K562 (cell line): Measurements from ENCODE around the gene GATA6. TPM values are rescaled to one million over a fixed set of nuclear protein-coding genes. Genes with fewer than 3 reads are reported as not detected.
A peak's percentile ranks its signal among the peaks of the same experiment; 100 is the strongest.

Source experiments
- CBX2 ChIP-seq: fragments of 200-600 bp; sonication (generic); IDR thresholded peaks from one replicate; pipeline ENCODE4 v1.6.1; 2012; ENCODE audit warnings: mild to moderate bottlenecking, low read length, inconsistent platforms; ENCODE audit not compliant: insufficient read depth, poor library complexity, severe bottlenecking
- E2F1 ChIP-seq: sonication (generic); formaldehyde crosslinking; IDR thresholded peaks from 2 replicates; pipeline ENCODE4 v1.8.1; 2023; ENCODE audit warnings: mild to moderate bottlenecking, missing genetic modification reagents, moderate library complexity
- NFXL1 ChIP-seq: fragments of 450-650 bp; formaldehyde crosslinking; IDR thresholded peaks from 2 replicates; pipeline ENCODE4 v1.4.0; 2021; ENCODE audit warnings: mild to moderate bottlenecking
- PCBP1 ChIP-seq: fragments of 200-400 bp; formaldehyde crosslinking; IDR thresholded peaks from 2 replicates; pipeline ENCODE4 v1.6.1; 2018; ENCODE audit warnings: mild to moderate bottlenecking, low read depth, low read length; ENCODE audit not compliant: poor library complexity, severe bottlenecking
- RBM25 ChIP-seq: fragments of 200-400 bp; formaldehyde crosslinking; IDR thresholded peaks from 2 replicates; pipeline ENCODE4 v1.6.1; 2018; ENCODE audit warnings: low read length, low read depth, moderate library complexity; ENCODE audit not compliant: severe bottlenecking
- TCF7L2 ChIP-seq: fragments of 150-350 bp; IDR thresholded peaks from 2 replicates; pipeline ENCODE4 v1.6.1; 2016; ENCODE audit warnings: low read depth, mild to moderate bottlenecking, low read length, moderate library complexity
- ZNF324 ChIP-seq: fragments of 250-450 bp; sonication (Bioruptor Pico); IDR thresholded peaks from 2 replicates; pipeline ENCODE4 v1.4.0; 2020; ENCODE audit warnings: mild to moderate bottlenecking
- ZNF354B ChIP-seq: fragments of 250-450 bp; sonication (Bioruptor Pico); IDR thresholded peaks from 2 replicates; pipeline ENCODE4 v1.4.0; 2020
- polyA plus RNA-seq, 8 experiments: library from polyadenylated mRNA; depleted of rRNA in 4 of 8; stranded (reverse) in 5 of 8; unstranded in 3 of 8; fragments of >200 nt; fragmentation: Nextera tagmentation in 2 of 8; fragmentation: Illumina TruSeq in 1 of 8; extraction: Ambion mirVana in 2 of 8; extraction: Trizol in 1 of 8; gene quantifications; 2 replicates each; pipeline versions ENCODE4 v1.2.1 to v1.2.3, GENCODE V29; 2011 to 2014; ENCODE audit warnings: inconsistent platforms in 1 of 8, missing spikeins in 1 of 8
- total RNA-seq, 7 experiments: library from RNA; depleted of rRNA in 6 of 7; stranded (reverse); fragments of >200 nt in 6 of 7; fragmentation: Illumina TruSeq in 2 of 7; extraction: Trizol in 2 of 7; gene quantifications; 2 replicates each; pipeline versions ENCODE4 v1.2.1 to v1.2.3, GENCODE V29; 2011 to 2021; ENCODE audit warnings: low replicate concordance in 1 of 7
- TF ChIP-seq, protein P1 (sequence below): fragments of 450-650 bp; IDR thresholded peaks from 2 replicates; pipeline ENCODE4 v1.6.1; 2018; ENCODE audit not compliant: partially characterized antibody

Gene GATA6
- total and polyA plus RNA-seq, 9 of the 15 experiments (the other 6 are each of a cell fraction or from before 2014, with no cell fraction given) = 0.01 to 0.24 (median 0.16) TPM; not detected in 5

GRCh38 chr18:22174341-22175145, 5.2 kb downstream of the GATA6 start (continued):
- no peak for TF ChIP-seq ZNF354B (CRISPR knock-in tag)
- TF ChIP-seq, protein P1, sequence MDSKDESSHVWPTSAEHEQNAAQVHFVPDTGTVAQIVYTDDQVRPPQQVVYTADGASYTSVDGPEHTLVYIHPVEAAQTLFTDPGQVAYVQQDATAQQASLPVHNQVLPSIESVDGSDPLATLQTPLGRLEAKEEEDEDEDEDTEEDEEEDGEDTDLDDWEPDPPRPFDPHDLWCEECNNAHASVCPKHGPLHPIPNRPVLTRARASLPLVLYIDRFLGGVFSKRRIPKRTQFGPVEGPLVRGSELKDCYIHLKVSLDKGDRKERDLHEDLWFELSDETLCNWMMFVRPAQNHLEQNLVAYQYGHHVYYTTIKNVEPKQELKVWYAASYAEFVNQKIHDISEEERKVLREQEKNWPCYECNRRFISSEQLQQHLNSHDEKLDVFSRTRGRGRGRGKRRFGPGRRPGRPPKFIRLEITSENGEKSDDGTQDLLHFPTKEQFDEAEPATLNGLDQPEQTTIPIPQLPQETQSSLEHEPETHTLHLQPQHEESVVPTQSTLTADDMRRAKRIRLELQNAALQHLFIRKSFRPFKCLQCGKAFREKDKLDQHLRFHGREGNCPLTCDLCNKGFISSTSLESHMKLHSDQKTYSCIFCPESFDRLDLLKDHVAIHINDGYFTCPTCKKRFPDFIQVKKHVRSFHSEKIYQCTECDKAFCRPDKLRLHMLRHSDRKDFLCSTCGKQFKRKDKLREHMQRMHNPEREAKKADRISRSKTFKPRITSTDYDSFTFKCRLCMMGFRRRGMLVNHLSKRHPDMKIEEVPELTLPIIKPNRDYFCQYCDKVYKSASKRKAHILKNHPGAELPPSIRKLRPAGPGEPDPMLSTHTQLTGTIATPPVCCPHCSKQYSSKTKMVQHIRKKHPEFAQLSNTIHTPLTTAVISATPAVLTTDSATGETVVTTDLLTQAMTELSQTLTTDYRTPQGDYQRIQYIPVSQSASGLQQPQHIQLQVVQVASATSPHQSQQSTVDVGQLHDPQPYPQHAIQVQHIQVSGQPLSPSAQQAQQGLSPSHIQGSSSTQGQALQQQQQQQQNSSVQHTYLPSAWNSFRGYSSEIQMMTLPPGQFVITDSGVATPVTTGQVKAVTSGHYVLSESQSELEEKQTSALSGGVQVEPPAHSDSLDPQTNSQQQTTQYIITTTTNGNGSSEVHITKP = peak; percentile 22
- TF ChIP-seq ZNF324 (CRISPR knock-in tag) = no peak
- no peak for TF ChIP-seq TCF7L2
- TF ChIP-seq RBM25 = no peak
- TF ChIP-seq E2F1 (CRISPR knock-in tag) = no peak
- TF ChIP-seq PCBP1 = no peak
- TF ChIP-seq NFXL1 (CRISPR knock-in tag) = no peak
- no peak for TF ChIP-seq CBX2
